Stimulated activated CD4-positive, alpha-beta T cell treated with anti-CD3 and anti-CD28 coated beads, Interleukin-12 subunit alpha, Interleukin-12 subunit beta, amount 100 ng/mL, for 24 hours (primary cell): ENCODE results near the gene EXTL1.
A peak's percentile ranks its signal among the peaks of the same experiment; 100 is the strongest.

Source experiments
- DNase-seq, 2 experiments: peaks; one replicate each; pipeline ENCODE4 v3.0.0-alpha.2; 2020; ENCODE audit warnings: low read depth in 2 of 2

The EXTL1 gene

DNA sequence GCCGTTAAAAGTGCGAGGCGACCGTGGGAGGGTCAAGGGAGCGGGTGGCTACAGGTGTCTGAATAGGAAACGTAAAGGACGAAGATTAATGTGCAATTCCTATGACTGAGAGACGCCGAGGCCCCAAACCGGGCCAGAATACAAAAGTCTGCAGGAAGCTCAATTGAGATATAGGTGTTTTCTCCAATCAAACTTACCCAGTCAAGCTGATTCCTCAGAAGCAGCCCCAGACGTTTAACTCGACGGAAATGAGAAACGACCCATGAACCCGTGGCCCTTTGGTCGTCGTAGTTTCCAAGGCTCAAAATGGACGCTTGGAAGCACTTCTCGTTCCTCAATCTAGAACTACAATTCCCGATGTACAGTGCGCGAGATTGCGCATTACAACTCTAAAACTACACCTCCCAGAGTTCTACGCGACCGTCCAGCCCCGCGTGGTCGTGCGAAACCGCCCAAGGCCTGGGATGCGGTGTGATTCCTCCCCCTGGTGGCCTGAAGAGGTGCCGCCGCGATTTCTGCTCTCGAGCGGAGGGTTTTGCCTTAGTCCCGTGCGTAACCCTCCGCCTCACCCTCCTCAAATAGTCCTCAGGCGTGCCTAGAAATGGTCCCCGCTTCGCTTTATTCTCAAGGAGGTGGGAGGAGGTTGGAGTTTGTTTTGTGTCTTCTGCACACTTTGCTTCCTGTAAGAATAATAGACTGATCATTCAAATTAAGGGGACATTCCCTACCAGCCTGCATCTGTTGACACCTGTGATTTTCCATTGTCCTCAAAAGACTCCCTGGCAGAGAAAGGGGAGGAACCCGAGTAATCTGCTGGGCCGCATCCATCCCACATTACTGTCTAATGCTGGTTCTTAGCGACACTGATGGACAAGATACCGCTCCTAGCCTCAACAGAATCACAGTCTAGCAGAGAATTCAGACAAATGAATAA lies 23.5 kb upstream of the EXTL1 start, which contains the start of gene PAFAH2:
Gene PAFAH2 (minus strand): TSS at position 236 of the 934 bp plus-strand sequence. CDS start 7,247 bp downstream, outside the sequence.
- peak; percentile 93 to 96 for DNase-seq

GRCh38 chr1:25999041-25999800 lies 22.4 kb upstream of the EXTL1 start:
- DNase-seq = no peak

- no peak for DNase-seq
Observed at GRCh38 chr1:26003262-26003661, 18.3 kb upstream of the EXTL1 start.

DNA sequence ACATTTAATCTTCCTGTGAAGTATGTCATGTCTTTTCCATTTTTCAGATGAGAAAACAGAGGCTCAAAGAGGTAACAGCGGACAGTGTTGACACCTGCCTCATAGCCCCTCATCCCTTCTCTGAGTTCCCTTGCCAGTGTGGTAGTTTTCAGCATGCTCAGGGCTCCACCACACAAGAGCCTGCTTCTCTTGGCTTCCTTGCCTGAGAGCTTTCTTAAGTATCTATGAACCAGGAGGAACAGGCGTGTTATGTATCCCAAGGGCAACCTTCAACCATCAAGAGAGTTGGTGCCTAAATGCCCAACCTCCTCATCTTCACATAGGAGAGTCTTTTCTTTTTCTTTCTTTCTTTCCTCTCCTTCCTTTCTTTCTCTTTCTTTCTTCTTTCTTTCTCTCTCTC lies 17.8 kb upstream of the EXTL1 start:
- no peak for DNase-seq

GRCh38 chr1:26005434-26006105 lies 16.0 kb upstream of the EXTL1 start:
- no peak for DNase-seq

DNA sequence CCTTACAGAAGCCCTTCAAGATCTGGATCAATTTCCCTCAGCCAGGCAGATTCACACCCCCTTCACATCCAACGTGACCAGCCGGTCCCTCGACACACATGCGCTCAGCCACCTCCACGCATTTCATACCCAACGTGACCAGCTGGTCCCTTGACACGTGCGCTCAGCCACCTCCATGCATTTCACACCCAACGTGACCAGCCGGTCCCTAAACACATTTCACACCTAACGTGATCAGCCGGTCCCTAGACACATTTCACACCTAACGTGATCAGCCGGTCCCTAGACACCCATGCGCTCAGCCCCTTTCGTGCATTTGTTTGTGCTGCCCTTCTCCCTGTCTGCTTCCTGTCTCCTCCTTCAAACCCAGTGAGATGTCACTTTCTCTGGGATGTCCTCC lies 14.9 kb upstream of the EXTL1 start:
- DNase-seq = no peak

GRCh38 chr1:26009796-26010447 lies 11.7 kb upstream of the EXTL1 start:
- no peak for DNase-seq

DNA sequence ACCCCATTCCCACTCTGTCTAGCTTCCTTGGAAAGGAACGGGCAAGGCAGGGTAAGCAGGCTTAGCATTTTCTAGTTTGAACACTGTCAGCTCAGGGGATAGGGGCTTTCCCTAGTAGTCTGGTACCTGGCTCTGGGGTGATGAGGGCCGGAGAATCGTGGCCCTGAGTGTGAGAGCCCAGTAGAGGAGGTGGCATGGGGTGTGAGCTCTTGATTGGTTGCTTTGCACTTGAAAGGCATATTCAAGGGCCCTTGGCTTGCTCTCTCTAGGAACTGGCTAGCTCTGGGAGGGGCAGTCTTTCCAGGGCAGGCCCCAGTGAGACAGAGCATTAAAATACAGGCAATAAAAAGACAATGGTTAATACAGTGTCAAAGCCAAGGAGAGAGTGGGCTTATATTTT lies 10.8 kb upstream of the EXTL1 start:
- DNase-seq = no peak

DNA sequence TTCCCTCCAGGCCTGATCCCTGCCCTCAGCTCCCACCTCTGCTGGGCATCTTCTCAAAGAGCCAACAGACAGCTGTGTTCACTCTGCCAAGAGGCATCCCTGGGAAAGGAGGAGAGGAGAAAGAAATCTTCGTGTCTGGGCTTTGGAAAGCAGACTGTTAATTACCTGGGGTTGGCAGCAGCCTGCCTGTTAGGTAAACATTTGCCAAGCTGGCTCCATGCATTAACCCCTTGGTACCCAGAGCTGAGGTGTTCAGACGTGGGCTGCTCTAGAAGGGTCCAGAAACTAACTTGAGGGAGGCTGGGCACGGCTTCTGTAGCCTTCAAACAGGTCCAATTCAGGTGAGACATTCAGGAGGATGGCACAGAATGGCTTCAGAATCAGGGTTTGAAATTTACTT lies 8.7 kb upstream of the EXTL1 start:
- DNase-seq = no peak

GRCh38 chr1:26014179-26014578 lies 7.4 kb upstream of the EXTL1 start:
- no peak for DNase-seq

- no peak for DNase-seq
Observed at GRCh38 chr1:26015358-26015757, 6.2 kb upstream of the EXTL1 start.

GRCh38 chr1:26016258-26016952 lies 5.2 kb upstream of the EXTL1 start:
- DNase-seq = no peak

GRCh38 chr1:26016953-26017545 lies 4.5 kb upstream of the EXTL1 start:
- DNase-seq = no peak

DNA sequence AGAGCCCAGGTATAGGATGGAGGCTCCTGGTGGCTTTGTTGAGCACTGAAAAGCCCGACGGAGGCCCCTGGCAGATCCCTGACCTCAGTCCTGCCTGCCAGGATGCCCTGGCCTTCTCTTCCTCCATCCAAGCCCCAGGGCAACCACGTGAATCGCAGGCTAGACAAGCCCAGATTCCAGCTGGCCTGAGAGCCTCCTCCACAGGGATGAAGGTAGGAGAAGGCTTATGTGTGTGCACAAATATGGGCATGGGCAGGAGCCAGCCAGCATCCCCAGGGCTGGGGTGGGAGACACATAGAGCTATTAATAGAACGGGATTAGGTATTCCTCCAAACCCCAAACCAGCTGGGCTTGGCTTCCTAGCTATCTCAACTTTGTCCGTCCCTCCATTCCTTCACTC lies 4.0 kb upstream of the EXTL1 start:
- DNase-seq = no peak

GRCh38 chr1:26019641-26020315 lies 1.8 kb upstream of the EXTL1 start:
- DNase-seq = no peak

- DNase-seq = no peak
Observed at GRCh38 chr1:26020330-26020768, 1.2 kb upstream of the EXTL1 start.

- DNase-seq = no peak
Observed at GRCh38 chr1:26020941-26021646, 481 bp upstream of the EXTL1 start.

DNA sequence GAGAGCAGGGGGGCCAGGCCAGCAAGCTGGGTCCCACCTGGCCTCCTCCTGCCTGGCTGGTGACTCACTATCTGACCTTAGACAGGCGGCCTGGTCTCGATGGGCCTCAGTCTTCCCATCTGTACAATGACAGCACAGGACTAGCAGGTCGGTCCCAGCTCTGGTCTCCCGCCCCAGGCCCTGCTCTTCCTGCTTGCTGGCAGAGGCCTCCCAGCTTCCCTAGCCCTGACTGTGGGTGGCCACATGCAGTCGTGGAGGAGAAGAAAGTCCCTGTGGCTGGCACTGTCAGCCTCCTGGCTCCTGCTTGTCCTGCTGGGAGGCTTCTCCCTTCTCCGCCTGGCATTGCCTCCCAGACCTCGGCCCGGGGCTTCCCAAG lies 817 bp downstream of the EXTL1 start:
- DNase-seq = no peak

GRCh38 chr1:26023009-26023408 lies 1.4 kb downstream of the EXTL1 start:
- no peak for DNase-seq
